ENCODE data around the gene ATP10B.

Gene ATP10B

GRCh38 chr5:160802592-160802991, 49.4 kb downstream of the ATP10B start:
- no peaks in the 10 kb centered on the region for H3K27me3 ChIP-seq (replicated peaks; ENCODE audit: control insufficient read depth, insufficient read depth, low read length)
- TF ChIP-seq CTCF (IDR thresholded peaks at IDR 0.05; ENCODE audit: insufficient read depth, low read length, poor library complexity, severe bottlenecking), result peak; percentile 11
- no peak for DNase-seq (ENCODE audit: extremely low read depth, insufficient read length)
- H3K4me3 ChIP-seq (replicated peaks; ENCODE audit: low read depth, low read length), result no peak overlapping the region
- no peaks in the 10 kb centered on the region for H3K36me3 ChIP-seq (ENCODE audit: control insufficient read depth, insufficient read depth, low read length)

- Histone ChIP-seq H3K36me3 (ENCODE audit: control insufficient read depth, insufficient read depth, low read length) (no peaks in the 10 kb centered on the region), H3K27me3 (replicated peaks; ENCODE audit: control insufficient read depth, insufficient read depth, low read length) (no peaks in the 10 kb centered on the region), H3K4me3 (replicated peaks; ENCODE audit: low read depth, low read length) (no peak overlapping the region)
- TF ChIP-seq CTCF (IDR thresholded peaks at IDR 0.05; ENCODE audit: insufficient read depth, low read length, poor library complexity, severe bottlenecking), result no peak
- DNase-seq (ENCODE audit: extremely low read depth, insufficient read length), result no peak
Measured at GRCh38 chr5:160800375-160801275, 51.4 kb downstream of the ATP10B start.

- DNase-seq (ENCODE audit: extremely low read depth, insufficient read length), result no peak
- TF ChIP-seq CTCF (IDR thresholded peaks at IDR 0.05; ENCODE audit: insufficient read depth, low read length, poor library complexity, severe bottlenecking), result no peak
- Histone ChIP-seq H3K36me3 (ENCODE audit: control insufficient read depth, insufficient read depth, low read length) (no peaks in the 10 kb centered on the region), H3K4me3 (replicated peaks; ENCODE audit: low read depth, low read length) (no peak overlapping the region), H3K27me3 (replicated peaks; ENCODE audit: control insufficient read depth, insufficient read depth, low read length) (no peaks in the 10 kb centered on the region)
Measured at GRCh38 chr5:160799184-160799583, 52.8 kb downstream of the ATP10B start.

- Histone ChIP-seq H3K4me3 (replicated peaks; ENCODE audit: low read depth, low read length) (no peak overlapping the region), H3K27me3 (replicated peaks; ENCODE audit: control insufficient read depth, insufficient read depth, low read length) (no peaks in the 10 kb centered on the region), H3K36me3 (ENCODE audit: control insufficient read depth, insufficient read depth, low read length) (no peaks in the 10 kb centered on the region)
- no peak for TF ChIP-seq CTCF (IDR thresholded peaks at IDR 0.05; ENCODE audit: insufficient read depth, low read length, poor library complexity, severe bottlenecking)
- DNase-seq (ENCODE audit: extremely low read depth, insufficient read length), result no peak
Measured at GRCh38 chr5:160797020-160797419, 55.0 kb downstream of the ATP10B start.

GRCh38 chr5:160793530-160793899, 58.5 kb downstream of the ATP10B start:
- no peak for TF ChIP-seq CTCF (IDR thresholded peaks at IDR 0.05; ENCODE audit: insufficient read depth, low read length, poor library complexity, severe bottlenecking)
- no peak for DNase-seq (ENCODE audit: extremely low read depth, insufficient read length)
- H3K27me3 ChIP-seq (replicated peaks; ENCODE audit: control insufficient read depth, insufficient read depth, low read length), result no peaks in the 10 kb centered on the region
- no peaks in the 10 kb centered on the region for H3K36me3 ChIP-seq (ENCODE audit: control insufficient read depth, insufficient read depth, low read length)
- H3K4me3 ChIP-seq (replicated peaks; ENCODE audit: low read depth, low read length), result no peak overlapping the region

All from GM06990 (cell line).